ENCODE results near the gene DOP1A.
A peak's percentile ranks its signal among the peaks of the same experiment; 100 is the strongest.
"Not testable (repeated sequence)": the region's sequence is repeated elsewhere in the genome, so short reads cannot be mapped to it uniquely, and the experiment has no call there.

The DOP1A gene

GRCh38 chr6:83152913-83153312 lies 85.4 kb downstream of the DOP1A start:
- no peak for DNase-seq (ENCODE audit: low read depth in 2 of 2, low spot score in 1 of 2)

- DNase-seq (ENCODE audit: low read depth in 2 of 2, low spot score in 1 of 2) = no peak
These were observed 86.5 kb downstream of the DOP1A start for GRCh38 chr6:83153883-83154521.

GRCh38 chr6:83155794-83156193 lies 88.3 kb downstream of the DOP1A start:
- no peak for DNase-seq (ENCODE audit: low read depth in 2 of 2, low spot score in 1 of 2)

DNA sequence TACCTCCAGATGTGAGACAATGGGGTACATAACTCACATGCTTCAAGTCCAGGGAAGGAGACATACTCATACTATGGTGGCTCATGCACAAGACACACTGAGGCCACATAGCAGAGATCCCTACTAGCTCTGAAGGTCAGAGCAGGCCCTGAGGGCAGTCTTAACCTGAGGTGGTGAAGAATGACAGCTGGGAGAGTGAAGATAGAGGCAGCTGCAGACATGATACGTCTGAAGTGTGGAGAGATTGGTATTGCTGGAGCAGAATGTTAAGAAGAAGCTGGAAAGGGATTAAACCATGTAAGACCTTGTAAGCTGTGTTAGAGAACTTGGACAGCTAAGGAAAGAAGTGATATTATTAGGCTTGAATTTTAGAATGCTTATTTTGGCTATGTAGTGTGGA lies 92.7 kb downstream of the DOP1A start:
- DNase-seq (ENCODE audit: low read depth in 2 of 2, low spot score in 1 of 2) = no peak

DNA sequence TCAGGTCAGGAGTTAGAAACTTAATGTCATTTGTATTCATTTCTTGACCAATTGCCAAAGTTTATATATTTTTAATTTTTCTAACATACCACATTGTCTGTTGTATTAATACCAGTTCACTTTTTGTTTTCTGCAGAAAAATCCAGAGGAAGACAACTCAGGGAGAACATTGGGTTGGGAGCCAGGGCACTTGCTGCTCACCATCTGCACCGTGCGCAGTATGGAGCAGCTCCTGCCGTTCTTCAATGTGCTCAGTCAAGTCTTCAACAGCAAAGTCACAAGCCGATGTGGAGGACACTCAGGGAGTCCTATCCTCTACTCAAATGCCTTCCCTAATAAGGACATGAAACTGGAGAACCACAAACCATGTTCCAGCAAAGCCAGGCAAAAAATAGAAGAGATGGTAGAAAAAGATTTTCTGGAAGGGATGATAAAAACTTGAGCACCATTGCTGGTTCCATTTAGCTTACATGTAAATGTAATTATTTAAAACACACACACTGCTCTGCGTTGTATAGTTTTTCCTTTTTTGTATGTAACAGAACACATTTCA lies 100.3 kb downstream of the DOP1A start:
- DNase-seq (ENCODE audit: low read depth in 2 of 2, low spot score in 1 of 2) = no peak

DNA sequence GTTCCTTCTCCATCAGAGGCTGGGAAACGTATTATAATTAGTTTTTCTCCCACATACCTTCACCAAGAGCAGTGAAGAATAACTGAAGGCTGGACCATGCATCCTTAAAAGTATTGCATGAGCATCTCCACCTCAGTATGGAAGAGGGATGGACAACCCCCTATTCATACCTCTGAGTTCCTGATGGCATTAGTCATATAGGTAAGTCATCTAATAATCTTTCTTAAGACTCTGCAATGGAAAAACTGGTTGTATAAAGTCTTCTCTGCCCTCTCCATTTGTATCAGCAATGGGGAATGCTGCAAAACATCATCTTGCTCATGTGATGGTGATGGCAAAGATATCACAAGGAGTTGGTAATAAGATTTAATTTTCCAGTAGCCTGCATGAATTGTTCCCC lies 101.1 kb downstream of the DOP1A start:
- DNase-seq (ENCODE audit: low read depth in 2 of 2, low spot score in 1 of 2) = no peak

DNA sequence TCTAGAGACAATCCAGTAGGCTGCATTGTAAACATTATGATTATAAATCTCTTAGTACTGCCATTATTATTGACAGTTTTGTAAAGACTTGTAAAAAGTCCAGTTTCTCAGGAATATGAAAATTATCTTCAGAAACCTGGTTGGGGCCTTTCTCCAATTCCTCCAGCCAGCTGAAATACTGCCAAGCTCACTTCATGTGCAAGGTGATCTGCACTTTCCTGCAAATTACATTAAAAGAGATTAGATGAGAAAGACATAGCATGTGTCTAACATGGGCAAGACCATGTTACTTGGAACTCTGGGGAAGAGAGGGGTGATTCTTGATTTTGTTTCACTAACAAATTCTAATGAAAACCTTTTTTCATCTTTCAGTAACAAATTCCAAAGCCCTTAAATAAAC lies 101.6 kb downstream of the DOP1A start:
- DNase-seq (ENCODE audit: low read depth in 2 of 2, low spot score in 1 of 2) = no peak

DNA sequence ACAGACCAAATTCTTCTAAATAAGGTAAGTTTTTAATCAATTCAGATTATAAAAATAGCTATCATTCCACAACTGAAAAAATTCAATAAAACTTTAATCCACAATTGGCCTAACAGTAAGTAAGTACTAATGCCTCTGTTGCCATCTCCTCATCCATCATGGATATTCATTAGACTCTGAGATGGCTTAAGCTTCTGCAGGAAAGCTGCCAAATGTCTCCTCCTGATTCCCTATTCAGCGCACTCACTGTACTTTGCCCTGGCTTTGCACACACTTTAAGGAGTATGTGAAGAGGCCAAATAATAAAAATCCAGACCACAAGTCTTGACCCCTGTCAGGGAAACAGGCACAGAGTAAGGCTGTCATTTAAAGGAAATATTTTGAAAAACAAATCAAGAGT lies 102.0 kb downstream of the DOP1A start:
- DNase-seq (ENCODE audit: low read depth in 2 of 2, low spot score in 1 of 2) = no peak

DNA sequence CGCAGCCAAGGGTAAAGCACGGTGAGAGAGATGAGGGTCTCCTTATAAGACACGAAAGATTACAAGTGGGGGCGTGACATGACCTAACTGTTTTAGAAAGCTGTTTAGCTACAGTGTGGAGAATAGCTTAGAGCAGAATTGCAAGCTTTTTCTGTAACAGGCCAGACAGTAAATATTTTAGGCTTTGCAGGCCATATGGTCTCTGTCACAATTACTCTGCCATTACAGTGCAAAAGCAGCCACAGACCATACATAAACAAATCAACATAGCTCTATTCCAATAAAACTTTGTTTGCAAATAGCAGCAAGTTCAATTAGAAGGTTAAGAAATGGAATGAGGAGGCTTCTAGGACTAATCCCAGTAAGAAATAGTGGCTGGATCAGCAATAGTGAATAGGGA lies 108.8 kb downstream of the DOP1A start:
- no peak for DNase-seq (ENCODE audit: low read depth in 2 of 2, low spot score in 1 of 2)

- no peak for DNase-seq (ENCODE audit: low read depth in 2 of 2, low spot score in 1 of 2)
These were observed 113.0 kb downstream of the DOP1A start for GRCh38 chr6:83180426-83180950.

DNA sequence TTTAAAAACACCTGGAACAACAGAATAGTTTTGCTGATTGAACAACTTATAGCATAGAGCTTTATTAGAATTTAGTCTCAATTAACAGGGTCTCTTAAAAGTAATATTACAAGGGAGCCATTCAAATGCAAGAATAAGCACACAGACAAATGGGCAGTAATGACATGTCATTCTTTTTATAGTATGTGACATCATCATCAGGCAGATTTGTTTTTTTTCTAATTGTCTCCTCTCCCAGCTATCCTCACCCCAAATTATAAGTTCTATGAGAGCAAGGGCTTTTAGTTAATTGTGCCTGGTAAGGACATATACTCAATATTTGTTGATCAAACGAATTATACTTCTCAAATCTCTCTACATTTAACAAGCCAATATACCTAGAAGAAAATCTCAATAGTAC lies 114.6 kb downstream of the DOP1A start:
- DNase-seq (ENCODE audit: low read depth in 2 of 2, low spot score in 1 of 2) = no peak

DNA sequence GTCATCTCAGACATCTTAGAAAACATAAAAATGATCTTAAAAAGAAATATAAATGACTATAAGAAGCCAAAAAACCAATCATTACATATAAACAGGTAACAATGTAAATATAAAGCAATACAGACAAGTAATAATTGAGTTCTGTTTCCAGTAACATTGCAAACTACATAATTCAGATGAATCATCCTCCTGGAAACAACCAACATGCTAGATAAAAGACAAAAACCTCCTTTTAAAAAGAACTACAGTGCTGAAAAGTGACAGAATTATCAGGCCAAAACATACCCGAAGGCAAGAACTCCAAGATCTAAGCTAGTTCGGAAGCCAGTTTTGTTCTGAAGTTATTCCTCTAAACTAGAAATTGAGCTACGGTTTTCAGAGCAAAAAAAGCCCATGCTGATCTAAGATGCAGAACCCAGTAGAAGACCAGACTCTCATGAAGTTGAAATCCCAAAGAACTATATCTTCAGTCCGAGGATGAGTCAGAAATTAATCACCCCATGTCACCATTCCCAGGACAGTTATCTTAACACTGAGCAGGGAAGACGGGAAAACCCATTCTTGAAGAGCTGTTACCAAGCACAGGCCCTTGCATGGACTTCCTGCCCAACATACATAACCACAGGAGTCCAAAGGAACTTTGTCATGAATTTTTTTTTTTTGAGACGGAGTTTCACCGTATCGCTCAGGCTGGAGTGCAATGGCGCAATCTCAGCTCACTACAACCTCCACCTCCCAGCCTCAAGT lies 115.8 kb downstream of the DOP1A start:
- DNase-seq (ENCODE audit: low read depth in 2 of 2, low spot score in 1 of 2) = no peak

- DNase-seq (ENCODE audit: low read depth in 2 of 2, low spot score in 1 of 2) = no peak
These were observed 117.6 kb downstream of the DOP1A start for GRCh38 chr6:83185096-83185495.

DNA sequence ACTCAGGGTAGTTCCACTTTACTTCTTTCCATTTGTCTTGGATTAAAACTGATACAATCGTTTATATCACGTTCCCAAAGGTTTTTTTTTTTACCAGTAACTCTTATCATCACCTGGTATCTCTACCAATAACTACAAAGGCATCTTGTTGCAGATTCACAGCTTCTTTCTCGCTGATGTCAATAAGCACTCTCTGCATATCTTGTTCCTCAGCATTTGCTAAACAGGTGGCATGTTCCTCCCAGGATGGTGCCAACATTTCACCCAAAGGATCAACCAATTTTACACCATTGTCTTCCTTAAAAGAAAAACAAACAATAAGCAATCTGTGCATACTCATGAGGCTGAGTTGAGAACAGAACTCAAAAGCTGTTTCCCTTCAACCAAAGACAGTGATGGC lies 121.0 kb downstream of the DOP1A start:
- DNase-seq (ENCODE audit: low read depth in 2 of 2, low spot score in 1 of 2) = no peak

DNA sequence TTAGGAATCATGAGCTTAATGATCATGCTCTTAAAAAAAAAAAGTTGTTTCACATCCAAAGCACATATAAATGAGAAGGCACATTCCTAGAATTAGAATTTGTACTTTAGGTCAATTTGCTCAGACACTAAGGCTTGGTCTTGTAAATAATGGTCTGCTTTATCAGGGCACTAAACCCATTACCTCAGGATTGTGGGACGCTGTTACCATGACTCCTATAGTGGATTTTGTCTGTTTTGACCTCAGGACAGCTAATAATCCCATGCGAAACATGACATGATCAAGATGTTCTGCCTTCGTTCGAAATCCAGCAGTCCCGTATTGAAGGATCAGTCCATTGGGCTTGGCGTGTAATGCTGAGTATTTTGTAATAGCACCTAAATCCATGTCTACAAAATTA lies 123.2 kb downstream of the DOP1A start:
- no peak for DNase-seq (ENCODE audit: low read depth in 2 of 2, low spot score in 1 of 2)

GRCh38 chr6:83191974-83192373 lies 124.5 kb downstream of the DOP1A start:
- not testable (repeated sequence) for DNase-seq (ENCODE audit: low read depth in 2 of 2, low spot score in 1 of 2)

DNA sequence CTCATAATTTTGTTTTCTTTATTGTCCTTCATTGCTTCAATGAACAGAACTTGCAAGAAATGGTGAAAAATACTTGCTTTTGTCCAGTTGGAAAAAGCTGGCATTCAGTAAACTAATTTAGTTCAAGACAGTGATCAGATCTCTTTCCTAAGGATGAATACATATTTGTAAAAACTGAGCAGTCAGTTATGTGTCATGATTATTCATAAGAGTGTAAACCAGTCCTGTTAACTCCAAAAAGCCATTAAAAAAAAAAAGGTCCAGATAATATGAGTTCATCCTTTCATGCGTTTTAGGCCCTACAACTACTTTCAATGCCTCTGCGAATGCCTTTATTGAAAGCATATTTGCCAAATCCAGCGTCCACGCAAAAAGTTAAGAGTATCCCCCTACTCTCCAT lies 125.0 kb downstream of the DOP1A start:
- no peak for DNase-seq (ENCODE audit: low read depth in 2 of 2, low spot score in 1 of 2)

DNA sequence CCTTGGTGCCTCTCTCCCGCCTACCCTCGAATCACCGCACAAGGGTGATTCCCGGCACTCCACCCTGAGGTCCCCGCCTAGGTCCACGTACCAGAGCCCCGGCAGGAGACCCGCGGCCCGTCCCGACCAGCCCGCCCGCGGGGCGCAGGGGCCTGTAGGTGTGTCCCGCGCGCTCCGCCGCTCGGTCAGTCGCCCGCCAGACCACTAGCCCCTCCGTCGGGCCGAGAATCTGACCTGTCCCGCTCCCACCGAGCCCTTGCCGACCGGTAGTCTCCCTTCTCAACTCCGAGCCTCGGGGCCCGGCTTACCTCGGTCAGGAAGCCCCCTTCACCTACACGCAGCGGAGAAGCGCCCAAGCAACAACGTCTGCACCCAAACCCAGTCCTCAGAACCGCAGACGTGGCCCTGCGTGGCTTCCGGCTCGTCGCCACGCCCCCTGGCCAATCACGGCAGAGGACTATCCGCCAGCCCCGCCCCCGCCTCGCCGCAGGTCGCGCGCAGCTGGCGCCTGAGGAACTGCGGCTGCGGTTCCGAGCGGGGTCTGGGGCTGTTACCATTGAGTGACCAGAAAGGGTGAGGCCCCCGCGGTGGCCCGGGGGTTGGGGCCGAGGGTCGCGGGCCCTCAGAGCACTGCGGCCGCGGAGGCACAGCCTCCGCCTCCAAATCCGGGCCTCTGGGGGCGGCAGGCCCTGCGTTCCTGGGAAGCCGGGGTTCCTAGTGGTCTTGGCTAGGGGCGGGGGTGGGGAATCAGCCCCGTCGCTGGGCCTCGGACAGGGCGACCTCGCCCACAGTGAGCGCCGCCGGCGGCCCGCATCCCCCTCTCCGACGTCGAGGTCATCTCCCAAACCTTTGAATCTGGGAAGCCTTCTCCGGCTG lies 125.6 kb downstream of the DOP1A start, which contains the start of the genes PGM3 and RWDD2A:
Gene PGM3 (minus strand): TSS at position 395 of the 876 bp plus-strand sequence. CDS start 2,253 bp downstream, outside the sequence.
Gene RWDD2A (plus strand): TSS at position 487 of the 876 bp plus-strand sequence. CDS start 1,095 bp downstream, outside the sequence.
- DNase-seq (ENCODE audit: low read depth in 2 of 2, low spot score in 1 of 2) = peak; percentile 66 to 79

DNA sequence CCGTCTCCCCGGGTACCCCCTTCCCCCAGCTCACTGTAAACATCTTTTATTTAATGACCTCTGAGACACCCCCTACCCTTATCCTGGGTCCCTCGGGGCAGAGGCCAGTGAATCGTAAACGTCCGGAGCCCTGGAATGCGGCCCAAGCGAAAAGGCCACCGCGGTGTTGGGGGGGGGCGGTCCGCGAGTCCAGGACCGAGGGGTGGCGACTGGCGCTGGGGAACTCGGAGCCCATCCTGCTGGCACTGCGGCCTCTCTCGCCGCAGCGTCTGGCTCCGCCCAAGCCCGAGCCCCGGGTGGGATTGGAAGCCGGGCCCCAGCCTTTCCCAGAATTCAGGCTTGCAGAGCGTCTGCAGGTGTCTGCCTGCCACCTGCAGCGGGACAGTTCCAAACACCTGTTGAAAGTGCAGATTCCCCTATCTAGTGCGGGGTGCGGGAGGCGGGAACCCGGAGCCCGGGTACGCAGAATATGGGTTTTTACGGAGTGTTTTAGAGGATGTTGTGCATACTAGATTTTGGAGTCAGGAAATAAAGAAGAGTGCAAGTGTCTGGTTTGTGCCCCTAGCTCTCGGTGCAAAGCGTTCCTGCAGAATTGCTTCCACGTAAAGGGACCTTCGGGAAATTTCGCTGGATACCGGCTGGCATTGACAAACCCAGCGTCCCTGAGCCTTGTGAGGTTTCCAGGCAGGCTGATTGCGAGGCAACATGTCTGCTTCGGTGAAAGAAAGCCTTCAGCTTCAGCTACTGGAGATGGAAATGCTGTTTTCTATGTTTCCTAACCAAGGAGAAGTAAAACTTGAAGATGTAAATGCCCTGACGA lies 126.5 kb downstream of the DOP1A start:
- DNase-seq (ENCODE audit: low read depth in 2 of 2, low spot score in 1 of 2) = no peak

- no peak for DNase-seq (ENCODE audit: low read depth in 2 of 2, low spot score in 1 of 2)
These were observed 131.2 kb downstream of the DOP1A start for GRCh38 chr6:83198486-83199172.

Data from stimulated activated CD8-positive, alpha-beta memory T cell treated with anti-CD3 and anti-CD28 coated beads, Interleukin-4, amount 100 ng/mL, for 4 hours (primary cell).